ENCODE measurements around the gene KLHDC7B. TPM values are rescaled to one million over a fixed set of nuclear protein-coding genes. Genes with fewer than 3 reads are reported as not detected.
A peak's percentile ranks its signal among the peaks of the same experiment; 100 is the strongest.

Gene KLHDC7B
- total RNA-seq, 1 experiment from 2014 or later = 1.8 TPM

- Histone ChIP-seq H3K4me1 (ENCODE audit: control insufficient read depth, insufficient read depth, low read length) (0 out of 2 replicates have a peak, but pooled peaks cover 2% of the 10 kb centered on the region), H3K27ac (ENCODE audit: low read length) (peak overlapping the region; percentile 86), H3K36me3 (ENCODE audit: control insufficient read depth, insufficient read depth, low read length) (no peaks in the 10 kb centered on the region), H3K9me3 (ENCODE audit: control insufficient read depth, insufficient read depth, low read depth, low read length) (no peaks in the 10 kb centered on the region), H3K4me3 (ENCODE audit: low read depth in 2 of 2, low read length in 2 of 2) (peak overlapping the region; percentile 67 to 68), H3K27me3 (ENCODE audit: control insufficient read depth, insufficient read depth, low read length) (no peaks in the 10 kb centered on the region)
- ATAC-seq (no peak), DNase-seq (ENCODE audit: low read depth, low spot score) (no peak)
- ChIA-PET CTCF (no interaction called here), POLR2A (no interaction called here)
- intact Hi-C loops (cut with micrococcal nuclease; ENCODE audit: unreplicated experiment) (no loop called here), in situ Hi-C loops (cut with HindIII; ENCODE audit: low pct_unique_long_range_greater_than_20kb, low sequenced_read_pairs) (no loop called here)
- BruUV-seq (replicated peaks) = no TSS peak
- TF ChIP-seq POLR2AphosphoS5 (IDR thresholded peaks at IDR 0.05; ENCODE audit: low read depth, low read length) (no peak), TCF7L2 (IDR thresholded peaks at IDR 0.05; ENCODE audit: low read depth, low read length) (no peak), SIN3A (IDR thresholded peaks at IDR 0.05; ENCODE audit: borderline replicate concordance, insufficient read depth, low read depth, low read length) (no peak), CTCF (IDR thresholded peaks at IDR 0.05) (no peak), REST (IDR thresholded peaks at IDR 0.05; ENCODE audit: insufficient read depth in 1 of 2, low read depth in 2 of 2, low read length in 1 of 2) (no peak)
These were observed 35.6 kb downstream of the KLHDC7B start for GRCh38 chr22:50581031-50581949.

- Histone ChIP-seq H3K4me3 (ENCODE audit: low read depth in 2 of 2, low read length in 2 of 2) (peak overlapping the region; percentile 67 to 68), H3K27ac (ENCODE audit: low read length) (peak overlapping the region; percentile 86), H3K9me3 (ENCODE audit: control insufficient read depth, insufficient read depth, low read depth, low read length) (no peaks in the 10 kb centered on the region), H3K27me3 (ENCODE audit: control insufficient read depth, insufficient read depth, low read length) (no peaks in the 10 kb centered on the region), H3K4me1 (ENCODE audit: control insufficient read depth, insufficient read depth, low read length) (0 out of 2 replicates have a peak, but pooled peaks cover 2% of the 10 kb centered on the region), H3K36me3 (ENCODE audit: control insufficient read depth, insufficient read depth, low read length) (no peaks in the 10 kb centered on the region)
- BruUV-seq (replicated peaks) = no TSS peak
- CTCF ChIA-PET = no interaction called here
- ATAC-seq (no peak), DNase-seq (ENCODE audit: low read depth, low spot score) (no peak)
- intact Hi-C loops (cut with micrococcal nuclease; ENCODE audit: unreplicated experiment) = no loop called here
- in situ Hi-C loops (cut with HindIII; ENCODE audit: low pct_unique_long_range_greater_than_20kb, low sequenced_read_pairs) = no loop called here
- POLR2A ChIA-PET = no interaction called here
- TF ChIP-seq REST (IDR thresholded peaks at IDR 0.05; ENCODE audit: insufficient read depth in 1 of 2, low read depth in 2 of 2, low read length in 1 of 2) (no peak), SIN3A (IDR thresholded peaks at IDR 0.05; ENCODE audit: borderline replicate concordance, insufficient read depth, low read depth, low read length) (no peak), POLR2AphosphoS5 (IDR thresholded peaks at IDR 0.05; ENCODE audit: low read depth, low read length) (no peak), TCF7L2 (IDR thresholded peaks at IDR 0.05; ENCODE audit: low read depth, low read length) (no peak), CTCF (IDR thresholded peaks at IDR 0.05) (no peak)
These were observed 36.3 kb downstream of the KLHDC7B start for GRCh38 chr22:50581950-50582492.

Measured in Panc1 (cell line).